Uterus (tissue), 2 donors: ENCODE data around the gene ITIH4.

ENCODE experiments used
- POLR2A ChIP-seq, 2 donors: fragments of 450-650 bp; IDR thresholded peaks; one replicate each; pipeline ENCODE4 v1.6.1; 2016; ENCODE audit warnings: antibody characterized with exemption in 2 of 2, mild to moderate bottlenecking in 1 of 2, moderate library complexity in 1 of 2
- TF ChIP-seq, protein P1 (sequence below), 4 experiments: fragments of 200-600 bp in 2 of 4; fragments of 450-650 bp in 2 of 4; sonication (generic) in 2 of 4; IDR thresholded peaks; one replicate each; pipeline ENCODE4 v1.5.1; 2016 to 2019; ENCODE audit warnings: antibody characterized with exemption in 4 of 4, mild to moderate bottlenecking in 2 of 4, moderate library complexity in 1 of 4

DNA sequence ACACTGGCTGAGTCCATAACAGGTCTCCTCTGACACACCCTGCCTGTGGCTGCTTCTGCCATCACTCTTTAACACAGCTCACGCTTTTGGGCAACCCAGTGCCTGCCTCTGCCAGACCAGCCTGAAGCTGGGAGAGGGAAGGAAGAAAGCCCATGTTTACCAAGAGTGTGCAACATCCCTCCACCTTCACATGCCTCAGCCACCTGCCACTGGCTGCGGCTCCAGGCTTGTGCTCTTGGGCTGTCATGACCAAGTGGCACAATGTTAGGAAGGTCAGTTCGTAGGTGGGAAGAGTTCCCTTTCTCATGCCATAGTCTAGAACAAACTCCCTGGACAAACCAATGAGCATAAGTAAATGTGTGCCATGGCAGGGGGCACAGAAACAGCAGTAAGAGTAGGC is 46.6 kb upstream of the ITIH4 start:
- TF ChIP-seq, protein P1, sequence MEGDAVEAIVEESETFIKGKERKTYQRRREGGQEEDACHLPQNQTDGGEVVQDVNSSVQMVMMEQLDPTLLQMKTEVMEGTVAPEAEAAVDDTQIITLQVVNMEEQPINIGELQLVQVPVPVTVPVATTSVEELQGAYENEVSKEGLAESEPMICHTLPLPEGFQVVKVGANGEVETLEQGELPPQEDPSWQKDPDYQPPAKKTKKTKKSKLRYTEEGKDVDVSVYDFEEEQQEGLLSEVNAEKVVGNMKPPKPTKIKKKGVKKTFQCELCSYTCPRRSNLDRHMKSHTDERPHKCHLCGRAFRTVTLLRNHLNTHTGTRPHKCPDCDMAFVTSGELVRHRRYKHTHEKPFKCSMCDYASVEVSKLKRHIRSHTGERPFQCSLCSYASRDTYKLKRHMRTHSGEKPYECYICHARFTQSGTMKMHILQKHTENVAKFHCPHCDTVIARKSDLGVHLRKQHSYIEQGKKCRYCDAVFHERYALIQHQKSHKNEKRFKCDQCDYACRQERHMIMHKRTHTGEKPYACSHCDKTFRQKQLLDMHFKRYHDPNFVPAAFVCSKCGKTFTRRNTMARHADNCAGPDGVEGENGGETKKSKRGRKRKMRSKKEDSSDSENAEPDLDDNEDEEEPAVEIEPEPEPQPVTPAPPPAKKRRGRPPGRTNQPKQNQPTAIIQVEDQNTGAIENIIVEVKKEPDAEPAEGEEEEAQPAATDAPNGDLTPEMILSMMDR (IDR thresholded peaks at IDR 0.05), result no peak
- TF ChIP-seq POLR2A (IDR thresholded peaks at IDR 0.05), result no peak
